GM21825 (cell line): ENCODE data around the gene UBE2QL1.

ENCODE experiments used
- ATAC-seq: cut with Tn5 transposase; IDR thresholded peaks from one replicate; pipeline ENCODE4 v1.9.1; 2021; ENCODE audit warnings: mild to moderate bottlenecking, moderate library complexity; ENCODE audit not compliant: unreplicated experiment

UBE2QL1 gene

GRCh38 chr5:6522923-6523322 lies 74.3 kb downstream of the UBE2QL1 start:
- no peak for ATAC-seq

- no peak for ATAC-seq
Measured at GRCh38 chr5:6525422-6525821, 76.8 kb downstream of the UBE2QL1 start.

- no peak for ATAC-seq
Measured at GRCh38 chr5:6525910-6526309, 77.3 kb downstream of the UBE2QL1 start.

- ATAC-seq, result no peak
Measured at GRCh38 chr5:6527749-6528455, 79.2 kb downstream of the UBE2QL1 start.

GRCh38 chr5:6535594-6535993 lies 86.9 kb downstream of the UBE2QL1 start:
- ATAC-seq, result no peak

- ATAC-seq, result no peak
Measured at GRCh38 chr5:6539060-6539459, 90.4 kb downstream of the UBE2QL1 start.

- ATAC-seq, result no peak
Measured at GRCh38 chr5:6540111-6540827, 91.6 kb downstream of the UBE2QL1 start.

- no peak for ATAC-seq
Measured at GRCh38 chr5:6541256-6542013, 92.8 kb downstream of the UBE2QL1 start.

GRCh38 chr5:6542421-6543345 lies 94.0 kb downstream of the UBE2QL1 start:
- no peak for ATAC-seq

- ATAC-seq, result no peak
Measured at GRCh38 chr5:6543346-6543730, 94.7 kb downstream of the UBE2QL1 start.

- no peak for ATAC-seq
Measured at GRCh38 chr5:6543830-6544560, 95.3 kb downstream of the UBE2QL1 start.
